ENCODE results near the gene SH3BGRL2. TPM values are rescaled to one million over a fixed set of nuclear protein-coding genes. Genes with fewer than 3 reads are reported as not detected.
"Not testable (repeated sequence)": the region's sequence is repeated elsewhere in the genome, so short reads cannot be mapped to it uniquely, and the experiment has no call there.

The SH3BGRL2 gene
- total RNA-seq, 2 experiments from 2014 or later, result 0.12 to 0.42 TPM

GRCh38 chr6:79731471-79731870, 100.3 kb downstream of the SH3BGRL2 start:
- DNase-seq (no peak), ATAC-seq (no peak)
- no peaks in the 10 kb centered on the region for H3K9me3 Mint-ChIP-seq (ENCODE audit: low read depth)

GRCh38 chr6:79733388-79733787, 102.3 kb downstream of the SH3BGRL2 start:
- ATAC-seq (no peak), DNase-seq (no peak)
- Mint-ChIP-seq H3K4me3 (no peak overlapping the region), H3K27me3 (peaks cover 12% of the 10 kb centered on the region), H3K36me3 (no peaks in the 10 kb centered on the region), H3K4me1 (no peaks in the 10 kb centered on the region), H3K9me3 (ENCODE audit: low read depth) (no peaks in the 10 kb centered on the region), H3K27ac (no peak overlapping the region)
- CTCF ChIA-PET, result no interaction called here

More at GRCh38 chr6:79731471-79731870, 100.3 kb downstream of the SH3BGRL2 start:
- no peaks in the 10 kb centered on the region for H3K36me3 Mint-ChIP-seq
- H3K27me3 Mint-ChIP-seq, result peaks cover 15% of the 10 kb centered on the region
- no peaks in the 10 kb centered on the region for H3K4me1 Mint-ChIP-seq
- H3K4me3 Mint-ChIP-seq, result no peak overlapping the region
- H3K27ac Mint-ChIP-seq, result no peak overlapping the region
- CTCF ChIA-PET, result no interaction called here

- no peak for DNase-seq
- CTCF ChIA-PET, result no interaction called here
- H3K9me3 Mint-ChIP-seq (ENCODE audit: low read depth), result no peaks in the 10 kb centered on the region
- no peak overlapping the region for H3K27ac Mint-ChIP-seq
- peaks cover 12% of the 10 kb centered on the region for H3K27me3 Mint-ChIP-seq
- no peaks in the 10 kb centered on the region for H3K4me1 Mint-ChIP-seq
- ATAC-seq, result no peak
- no peaks in the 10 kb centered on the region for H3K36me3 Mint-ChIP-seq
- no peak overlapping the region for H3K4me3 Mint-ChIP-seq
Observed at GRCh38 chr6:79734374-79734773, 103.2 kb downstream of the SH3BGRL2 start.

GRCh38 chr6:79735183-79735582, 104.1 kb downstream of the SH3BGRL2 start:
- CTCF ChIA-PET, result no interaction called here

GRCh38 chr6:79737172-79737571, 106.0 kb downstream of the SH3BGRL2 start:
- DNase-seq (no peak), ATAC-seq (no peak)
- Mint-ChIP-seq H3K4me3 (no peak overlapping the region), H3K36me3 (no peaks in the 10 kb centered on the region), H3K27me3 (no peaks in the 10 kb centered on the region), H3K27ac (no peak overlapping the region), H3K4me1 (no peaks in the 10 kb centered on the region), H3K9me3 (ENCODE audit: low read depth) (no peaks in the 10 kb centered on the region)
- CTCF ChIA-PET, result no interaction called here

More at GRCh38 chr6:79735183-79735582, 104.1 kb downstream of the SH3BGRL2 start:
- Mint-ChIP-seq H3K27me3 (peaks cover 7% of the 10 kb centered on the region), H3K27ac (no peak overlapping the region), H3K4me3 (no peak overlapping the region), H3K36me3 (no peaks in the 10 kb centered on the region), H3K9me3 (ENCODE audit: low read depth) (no peaks in the 10 kb centered on the region), H3K4me1 (no peaks in the 10 kb centered on the region)
- DNase-seq (no peak), ATAC-seq (no peak)

GRCh38 chr6:79742030-79742429, 110.9 kb downstream of the SH3BGRL2 start:
- Mint-ChIP-seq H3K27me3 (no peaks in the 10 kb centered on the region), H3K9me3 (ENCODE audit: low read depth) (no peaks in the 10 kb centered on the region), H3K27ac (no peak overlapping the region), H3K4me1 (no peaks in the 10 kb centered on the region), H3K36me3 (no peaks in the 10 kb centered on the region), H3K4me3 (no peak overlapping the region)
- DNase-seq (no peak), ATAC-seq (no peak)
- CTCF ChIA-PET, result no interaction called here

GRCh38 chr6:79745282-79745681, 114.2 kb downstream of the SH3BGRL2 start:
- DNase-seq; H3K36me3 Mint-ChIP-seq; CTCF ChIA-PET; H3K9me3 Mint-ChIP-seq (ENCODE audit: low read depth); ATAC-seq; H3K27ac Mint-ChIP-seq; H3K4me1 Mint-ChIP-seq; H3K4me3 Mint-ChIP-seq; H3K27me3 Mint-ChIP-seq: not testable (repeated sequence)

GRCh38 chr6:79746325-79746724, 115.2 kb downstream of the SH3BGRL2 start:
- H3K9me3 Mint-ChIP-seq (ENCODE audit: low read depth); CTCF ChIA-PET; H3K27ac Mint-ChIP-seq; ATAC-seq; DNase-seq; H3K36me3 Mint-ChIP-seq; H3K4me3 Mint-ChIP-seq; H3K4me1 Mint-ChIP-seq; H3K27me3 Mint-ChIP-seq: not testable (repeated sequence)

- Mint-ChIP-seq H3K36me3 (no peaks in the 10 kb centered on the region), H3K27me3 (peaks cover 26% of the 10 kb centered on the region), H3K27ac (no peak overlapping the region), H3K4me1 (no peaks in the 10 kb centered on the region), H3K9me3 (ENCODE audit: low read depth) (no peaks in the 10 kb centered on the region), H3K4me3 (no peak overlapping the region)
- DNase-seq (no peak), ATAC-seq (no peak)
- CTCF ChIA-PET, result no interaction called here
Observed at GRCh38 chr6:79750806-79751205, 119.7 kb downstream of the SH3BGRL2 start.

Other genes with a start within 250 kb of the SH3BGRL2 start
- under 1 TPM in 1 of 2 experiments, not detected in 1; 0.16 TPM for gene LCA5, start 93.9 kb upstream of the SH3BGRL2 start, total RNA-seq

Measured in activated CD8-positive, alpha-beta memory T cell treated with anti-CD3 and anti-CD28 coated beads, Interleukin-2, amount 10 ng/mL, durations not matched to agents 7 days and 5 days (primary cell).